ENCODE measurements around the gene GRAMD1B. TPM values are rescaled to one million over a fixed set of nuclear protein-coding genes. Genes with fewer than 3 reads are reported as not detected.

GRAMD1B gene
- total and polyA plus RNA-seq, 8 donors, result 3.3 to 7.4 (median 4.8) TPM

DNA sequence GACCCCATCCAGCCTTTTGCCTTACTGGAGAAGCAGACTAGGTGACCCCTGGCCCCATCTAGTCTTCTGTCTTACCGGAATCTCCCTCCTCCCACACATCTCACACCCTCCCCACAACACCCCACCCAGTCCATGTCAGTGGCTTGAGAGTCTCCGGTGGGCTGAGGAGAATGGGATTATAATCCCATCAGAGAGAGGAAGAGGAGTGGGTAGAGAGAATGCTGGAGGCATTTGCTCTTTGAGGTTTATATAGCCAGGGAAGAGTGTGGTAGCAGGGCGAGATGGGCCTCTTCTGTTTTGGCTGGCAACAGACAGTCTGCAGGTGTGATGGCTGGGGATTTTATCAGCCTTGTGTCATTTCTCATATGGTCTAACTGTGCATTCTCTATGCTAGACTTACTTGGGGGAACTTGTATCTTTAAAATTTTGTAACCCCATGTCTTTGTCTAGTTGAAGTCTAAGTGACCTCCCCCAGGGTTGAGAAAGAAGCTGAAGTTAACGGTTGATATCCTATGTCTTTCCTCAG, 50.3 kb downstream of the GRAMD1B start:
- no peak overlapping the region for H3K4me3 ChIP-seq
- ATAC-seq (no peak), DNase-seq (no peak)
- no peak overlapping the region for H3K27ac ChIP-seq
- H3K4me1 ChIP-seq, result peaks cover 0 to 30% of the 10 kb centered on the region in 2 donors
- H3K27me3 ChIP-seq, result no peaks in the 10 kb centered on the region
- TF ChIP-seq, protein P1, sequence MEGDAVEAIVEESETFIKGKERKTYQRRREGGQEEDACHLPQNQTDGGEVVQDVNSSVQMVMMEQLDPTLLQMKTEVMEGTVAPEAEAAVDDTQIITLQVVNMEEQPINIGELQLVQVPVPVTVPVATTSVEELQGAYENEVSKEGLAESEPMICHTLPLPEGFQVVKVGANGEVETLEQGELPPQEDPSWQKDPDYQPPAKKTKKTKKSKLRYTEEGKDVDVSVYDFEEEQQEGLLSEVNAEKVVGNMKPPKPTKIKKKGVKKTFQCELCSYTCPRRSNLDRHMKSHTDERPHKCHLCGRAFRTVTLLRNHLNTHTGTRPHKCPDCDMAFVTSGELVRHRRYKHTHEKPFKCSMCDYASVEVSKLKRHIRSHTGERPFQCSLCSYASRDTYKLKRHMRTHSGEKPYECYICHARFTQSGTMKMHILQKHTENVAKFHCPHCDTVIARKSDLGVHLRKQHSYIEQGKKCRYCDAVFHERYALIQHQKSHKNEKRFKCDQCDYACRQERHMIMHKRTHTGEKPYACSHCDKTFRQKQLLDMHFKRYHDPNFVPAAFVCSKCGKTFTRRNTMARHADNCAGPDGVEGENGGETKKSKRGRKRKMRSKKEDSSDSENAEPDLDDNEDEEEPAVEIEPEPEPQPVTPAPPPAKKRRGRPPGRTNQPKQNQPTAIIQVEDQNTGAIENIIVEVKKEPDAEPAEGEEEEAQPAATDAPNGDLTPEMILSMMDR (IDR thresholded peaks at IDR 0.05), result no peak
- intact Hi-C loops (cut with DNase I), result loop anchor here in 1 of 2 donors (5.0 kb wide), 1 partner anchor 178 kb away; no protein-coding TSS in a partner anchor
- H3K9me3 ChIP-seq, result no peaks in the 10 kb centered on the region
- no peaks in the 10 kb centered on the region for H3K36me3 ChIP-seq

DNA sequence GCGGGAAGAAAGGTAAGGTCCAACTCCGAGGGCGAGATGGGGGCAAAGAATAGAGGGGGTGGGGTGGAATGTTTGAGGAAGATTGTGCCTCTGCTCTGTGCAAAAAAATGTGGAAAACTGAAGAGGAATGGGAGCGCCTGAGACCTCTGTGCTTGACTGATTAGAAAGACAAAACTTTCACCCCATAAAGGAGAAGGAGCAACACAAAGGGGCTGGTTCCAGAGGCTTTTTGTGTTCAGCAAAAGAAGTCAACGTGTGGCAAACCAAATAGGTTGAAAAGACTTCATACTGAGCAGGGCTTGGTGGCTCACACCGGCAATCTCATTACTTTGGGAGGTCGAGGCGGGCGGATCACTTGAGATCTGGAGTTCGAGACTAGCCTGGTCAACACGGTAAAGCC, 50.8 kb downstream of the GRAMD1B start:
- TF ChIP-seq, protein P1 (IDR thresholded peaks at IDR 0.05), result no peak
- Histone ChIP-seq H3K9me3 (no peaks in the 10 kb centered on the region), H3K27me3 (no peaks in the 10 kb centered on the region), H3K4me3 (no peak overlapping the region), H3K4me1 (peaks cover 0 to 30% of the 10 kb centered on the region in 2 donors), H3K27ac (no peak overlapping the region), H3K36me3 (no peaks in the 10 kb centered on the region)
- intact Hi-C loops (cut with DNase I), result loop anchor here in 1 of 2 donors (5.0 kb wide), 1 partner anchor 179 kb away; no protein-coding TSS in a partner anchor
- ATAC-seq (no peak), DNase-seq (no peak)

DNA sequence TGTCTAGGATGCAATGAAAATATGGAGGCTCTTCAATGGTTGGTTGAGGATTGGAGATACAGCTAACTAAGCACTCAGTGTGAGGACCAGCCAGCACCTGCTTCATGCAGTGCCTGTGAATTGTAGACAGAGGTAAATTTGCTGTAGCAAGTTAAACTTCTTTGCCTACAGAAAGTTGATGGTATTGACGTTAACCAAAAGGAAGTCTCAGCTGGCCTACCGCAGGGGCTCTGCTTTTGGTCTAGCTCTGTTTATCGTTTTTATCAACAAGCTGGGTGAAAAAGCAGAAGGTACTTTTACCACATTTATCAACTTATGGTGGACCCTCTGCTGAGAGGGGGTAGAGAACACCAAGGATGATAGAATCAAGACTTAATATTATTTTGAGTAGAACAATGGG, 51.6 kb downstream of the GRAMD1B start:
- H3K27me3 ChIP-seq, result no peaks in the 10 kb centered on the region
- TF ChIP-seq, protein P1 (IDR thresholded peaks at IDR 0.05), result no peak
- no peak for ATAC-seq
- no peak for DNase-seq
- H3K36me3 ChIP-seq, result no peaks in the 10 kb centered on the region
- H3K4me1 ChIP-seq, result peaks cover 0 to 30% of the 10 kb centered on the region in 2 donors
- H3K27ac ChIP-seq, result no peak overlapping the region
- no peak overlapping the region for H3K4me3 ChIP-seq
- no peaks in the 10 kb centered on the region for H3K9me3 ChIP-seq
- intact Hi-C loops (cut with DNase I), result loop anchor here in 1 of 2 donors (5.0 kb wide), 1 partner anchor 179 kb away; no protein-coding TSS in a partner anchor

DNA sequence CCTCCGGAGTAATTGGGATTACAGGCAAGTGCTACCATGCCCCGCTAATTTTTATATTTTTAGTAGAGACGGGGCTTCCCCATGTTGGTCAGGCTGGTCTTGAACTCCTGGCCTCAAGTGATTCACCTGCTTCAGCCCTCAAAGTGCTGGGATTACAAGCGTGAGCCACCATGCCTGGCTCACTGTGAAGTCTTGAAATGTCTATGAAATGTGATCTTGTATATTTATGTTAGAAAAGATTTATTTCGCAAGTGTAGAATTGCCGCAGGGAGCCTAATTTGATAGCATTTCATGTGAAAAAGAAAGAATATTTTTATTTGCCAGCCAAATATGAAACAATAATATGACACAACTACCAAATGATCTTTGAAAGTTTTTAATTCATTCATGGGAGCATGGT, 52.1 kb downstream of the GRAMD1B start:
- H3K27me3 ChIP-seq, result no peaks in the 10 kb centered on the region
- TF ChIP-seq, protein P1 (IDR thresholded peaks at IDR 0.05), result no peak
- H3K27ac ChIP-seq, result no peak overlapping the region
- H3K36me3 ChIP-seq, result no peaks in the 10 kb centered on the region
- H3K9me3 ChIP-seq, result no peaks in the 10 kb centered on the region
- intact Hi-C loops (cut with DNase I), result loop anchor here in 1 of 2 donors (5.0 kb wide), 1 partner anchor 180 kb away; no protein-coding TSS in a partner anchor
- no peak for ATAC-seq
- no peak overlapping the region for H3K4me3 ChIP-seq
- no peak for DNase-seq
- H3K4me1 ChIP-seq, result peaks cover 0 to 30% of the 10 kb centered on the region in 2 donors

DNA sequence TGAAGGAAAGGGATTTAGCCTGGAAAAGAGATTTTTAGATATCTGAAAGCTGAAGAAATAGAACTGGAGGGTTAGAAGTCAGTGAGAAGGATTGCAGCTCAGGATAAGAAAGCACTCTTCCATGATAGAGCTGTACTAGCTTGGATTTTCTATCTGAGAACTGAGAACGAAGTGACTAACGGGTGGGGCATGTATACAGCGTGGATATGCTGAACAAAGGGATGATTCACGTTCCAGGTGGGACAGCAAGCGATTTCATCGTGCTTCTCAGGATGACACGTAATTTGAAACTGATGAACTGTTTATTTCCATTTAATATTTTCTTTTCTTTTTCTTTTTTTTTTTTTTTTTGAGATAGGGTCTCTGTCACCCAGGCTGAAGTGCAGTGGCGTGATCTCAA, 53.0 kb downstream of the GRAMD1B start:
- H3K4me3 ChIP-seq, result no peak overlapping the region
- no peaks in the 10 kb centered on the region for H3K36me3 ChIP-seq
- DNase-seq, result no peak
- peaks cover 0 to 26% of the 10 kb centered on the region in 2 donors for H3K4me1 ChIP-seq
- H3K27ac ChIP-seq, result no peak overlapping the region
- intact Hi-C loops (cut with DNase I), result loop anchor here in 1 of 2 donors (5.0 kb wide), 1 partner anchor 181 kb away; no protein-coding TSS in a partner anchor
- no peaks in the 10 kb centered on the region for H3K27me3 ChIP-seq
- TF ChIP-seq, protein P1 (IDR thresholded peaks at IDR 0.05), result no peak
- no peaks in the 10 kb centered on the region for H3K9me3 ChIP-seq
- ATAC-seq, result no peak

Measured in left lung (tissue), 10 donors.